ENCODE results near the gene SPRR3.

- no peak for TF ChIP-seq CTCF (conservative IDR thresholded peaks at IDR 0.05 in 1 of 2, IDR thresholded peaks at IDR 0.05 in 1 of 2; ENCODE audit: extremely low read depth in 1 of 2, insufficient read depth in 1 of 2, low read depth in 1 of 2, low read length in 2 of 2)
- no peak for TF ChIP-seq EZH2 (IDR thresholded peaks at IDR 0.05; ENCODE audit: borderline replicate concordance, low read length)
These were observed 20.9 kb upstream of the SPRR3 start for GRCh38 chr1:152980676-152981075.

Measured in mammary epithelial cell (primary cell).